Smooth muscle cell (in vitro differentiated cells): ENCODE results near the gene MAP2K5. TPM values are rescaled to one million over a fixed set of nuclear protein-coding genes. Genes with fewer than 3 reads are reported as not detected.

Source experiments
- DNase-seq: peaks from one replicate; lab custom pipeline; 2025; ENCODE audit not compliant: unreplicated experiment; lab: John Stamatoyannopoulos, UW
- H2AFZ ChIP-seq: fragments of 200-600 bp; sonication (generic); 2 replicates; pipeline ENCODE4 v1.6.0; 2016; ENCODE audit warnings: antibody characterized with exemption, low read depth, mild to moderate bottlenecking
- H3F3A ChIP-seq: fragments of 200-600 bp; sonication (generic); 2 replicates; pipeline ENCODE4 v1.6.0; 2017; ENCODE audit warnings: antibody characterized with exemption, low read depth
- H3K27ac ChIP-seq: fragments of 200-600 bp; sonication (generic); 2 replicates; pipeline ENCODE4 v1.5.1; 2016; ENCODE audit warnings: low read depth, mild to moderate bottlenecking
- H3K27me3 ChIP-seq: fragments of 200-600 bp; sonication (generic); 2 replicates; pipeline ENCODE4 v1.6.1; 2016; ENCODE audit warnings: low read depth, mild to moderate bottlenecking
- H3K36me3 ChIP-seq: fragments of 200-600 bp; sonication (generic); 2 replicates; pipeline ENCODE4 v1.5.1; 2016; ENCODE audit warnings: low read depth
- H3K4me1 ChIP-seq: fragments of 200-600 bp; sonication (generic); 2 replicates; pipeline ENCODE4 v1.5.1; 2016; ENCODE audit warnings: low read depth
- H3K4me2 ChIP-seq: fragments of 200-600 bp; sonication (generic); 2 replicates; pipeline ENCODE4 v1.6.0; 2016; ENCODE audit warnings: mild to moderate bottlenecking
- H3K4me3 ChIP-seq: fragments of 200-600 bp; sonication (generic); 2 replicates; pipeline ENCODE4 v1.5.1; 2016; ENCODE audit warnings: mild to moderate bottlenecking
- H3K79me2 ChIP-seq: fragments of 200-600 bp; sonication (generic); 2 replicates; pipeline ENCODE4 v1.6.0; 2016; ENCODE audit warnings: low read depth, mild to moderate bottlenecking
- H3K9ac ChIP-seq: fragments of 200-600 bp; sonication (generic); 2 replicates; pipeline ENCODE4 v1.6.0; 2016; ENCODE audit warnings: low read depth
- H3K9me3 ChIP-seq: fragments of 200-600 bp; sonication (generic); replicated peaks from 2 replicates; pipeline ENCODE4 v1.5.1; 2016; ENCODE audit warnings: low read depth
- H4K20me1 ChIP-seq: fragments of 200-600 bp; sonication (generic); 2 replicates; pipeline ENCODE4 v1.6.0; 2016; ENCODE audit warnings: low read depth
- CTCF ChIP-seq: fragments of 200-600 bp; sonication (generic); IDR thresholded peaks from 2 replicates; pipeline ENCODE4 v1.5.1; 2017; ENCODE audit warnings: borderline replicate concordance, mild to moderate bottlenecking, antibody characterized with exemption; ENCODE audit not compliant: insufficient read depth, poor library complexity, severe bottlenecking
- WGBS: methylation state at CpG from one replicate; pipeline ENCODE4 v1.1.7; 2016; ENCODE audit warnings: low lambda C conversion rate; 5-methylcytosine and 5-hydroxymethylcytosine counted together
- polyA plus RNA-seq: library from polyadenylated mRNA; unstranded; fragments of >200 nt; fragmentation: Nextera tagmentation; extraction: Ambion mirVana; gene quantifications from 2 replicates; pipeline ENCODE4 v1.2.1, GENCODE V29; 2016
- total RNA-seq: library from RNA; depleted of rRNA; stranded (reverse); fragments of >200 nt; gene quantifications from 2 replicates; pipeline ENCODE4 v1.2.3, GENCODE V29; 2014

Gene MAP2K5
- total and polyA plus RNA-seq, 2 experiments from 2014 or later: 4.4 to 7.4 TPM

- Histone ChIP-seq H4K20me1 (peaks cover 8% of the 10 kb centered on the region), H3K4me3 (no peak overlapping the region), H3K4me1 (peaks cover 18% of the 10 kb centered on the region), H3K79me2 (no peaks in the 10 kb centered on the region), H3K4me2 (no peak overlapping the region), H2AFZ (no peak overlapping the region), H3K9me3 (no peaks in the 10 kb centered on the region), H3K27me3 (no peaks in the 10 kb centered on the region), H3F3A (no peaks in the 10 kb centered on the region), H3K36me3 (no peaks in the 10 kb centered on the region), H3K27ac (no peak overlapping the region), H3K9ac (no peak overlapping the region)
- 59% methylated on average over 8 of the region's 8 CpGs for WGBS
- DNase-seq: no peak
- TF ChIP-seq CTCF: no peak
Observed at GRCh38 chr15:67548862-67549651, 6.6 kb downstream of the MAP2K5 start.

- Histone ChIP-seq H3F3A (no peaks in the 10 kb centered on the region), H3K36me3 (no peaks in the 10 kb centered on the region), H4K20me1 (peaks cover 8% of the 10 kb centered on the region), H2AFZ (no peak overlapping the region), H3K27ac (no peak overlapping the region), H3K4me2 (no peak overlapping the region), H3K79me2 (no peaks in the 10 kb centered on the region), H3K9ac (no peak overlapping the region), H3K4me1 (peaks cover 18% of the 10 kb centered on the region), H3K4me3 (no peak overlapping the region), H3K9me3 (no peaks in the 10 kb centered on the region), H3K27me3 (no peaks in the 10 kb centered on the region)
- no peak for TF ChIP-seq CTCF
- WGBS: 64% methylated on average over 3 of the region's 3 CpGs
- DNase-seq: no peak
Observed at GRCh38 chr15:67549736-67550135, 7.2 kb downstream of the MAP2K5 start.

- H3K9ac ChIP-seq: no peak overlapping the region
- H3K9me3 ChIP-seq: no peaks in the 10 kb centered on the region
- H3F3A ChIP-seq: no peaks in the 10 kb centered on the region
- H2AFZ ChIP-seq: no peak overlapping the region
- no peaks in the 10 kb centered on the region for H3K27me3 ChIP-seq
- H3K4me2 ChIP-seq: no peak overlapping the region
- H3K4me1 ChIP-seq: peaks cover 18% of the 10 kb centered on the region
- no peaks in the 10 kb centered on the region for H3K79me2 ChIP-seq
- DNase-seq: no peak
- no peak overlapping the region for H3K4me3 ChIP-seq
- no peak for TF ChIP-seq CTCF
- peaks cover 8% of the 10 kb centered on the region for H4K20me1 ChIP-seq
- no peaks in the 10 kb centered on the region for H3K36me3 ChIP-seq
- 68% methylated on average over 4 of the region's 4 CpGs for WGBS
- no peak overlapping the region for H3K27ac ChIP-seq
Observed at GRCh38 chr15:67550522-67550921, 8.0 kb downstream of the MAP2K5 start.
